MCF 10A (cell line): ENCODE data around the gene TTC21B. TPM values are rescaled to one million over a fixed set of nuclear protein-coding genes. Genes with fewer than 3 reads are reported as not detected.

Experiments
- BruUV-seq: library from RNA; stranded (reverse); fragments of 400-500 nt; replicated peaks from 2 replicates; lab custom pipeline; 2021; lab: Mats Ljungman, UMichigan
- CTCF ChIA-PET: fragments of 300-600 bp; sonication (Branson Sonifier 250); formaldehyde crosslinking; extraction: SDS; loops from one replicate; lab custom pipeline; 2021; ENCODE audit warnings: antibody characterized with exemption, inconsistent platforms; lab: Yijun Ruan, JAX
- POLR2A ChIA-PET: fragments of 300-600, 350-650 bp; sonication (Branson Sonifier 250); formaldehyde crosslinking; extraction: SDS; loops from one replicate; lab custom pipeline; 2020; ENCODE audit warnings: antibody characterized with exemption, inconsistent platforms; lab: Yijun Ruan, JAX
- DNase-seq: peaks from one replicate; pipeline ENCODE4 v3.0.0-alpha.2; 2018; ENCODE audit not compliant: unreplicated experiment
- H3K27ac Mint-ChIP-seq: one replicate; pipeline ENCODE4 v1.8.0; 2022; ENCODE audit warnings: mild to moderate bottlenecking, low read depth, mixed read lengths; ENCODE audit not compliant: unreplicated experiment
- H3K27me3 Mint-ChIP-seq: one replicate; pipeline ENCODE4 v1.8.0; 2022; ENCODE audit warnings: mixed read lengths; ENCODE audit not compliant: insufficient read depth, unreplicated experiment
- H3K36me3 Mint-ChIP-seq: one replicate; pipeline ENCODE4 v1.8.0; 2022; ENCODE audit warnings: mild to moderate bottlenecking, moderate library complexity, mixed read lengths; ENCODE audit not compliant: insufficient read depth, unreplicated experiment
- H3K4me1 Mint-ChIP-seq: one replicate; pipeline ENCODE4 v1.8.0; 2022; ENCODE audit warnings: mixed read lengths; ENCODE audit not compliant: insufficient read depth, unreplicated experiment
- H3K4me3 Mint-ChIP-seq: one replicate; pipeline ENCODE4 v1.8.0; 2022; ENCODE audit warnings: mild to moderate bottlenecking, moderate library complexity, mixed read lengths; ENCODE audit not compliant: unreplicated experiment
- H3K9me3 Mint-ChIP-seq: one replicate; pipeline ENCODE4 v1.8.0; 2022; ENCODE audit warnings: mixed read lengths; ENCODE audit not compliant: unreplicated experiment
- intact Hi-C: fragments of 100-400 bp; cut with micrococcal nuclease; formaldehyde crosslinking; loops from 2 replicates; pipeline ENCODE4 v1.14.1; 2022
- total RNA-seq: library from RNA; stranded (reverse); gene quantifications from 2 replicates; pipeline ENCODE4 v1.2.3, GENCODE V29; 2022
- TF ChIP-seq, protein P1 (sequence below): fragments of 200-600 bp; IDR thresholded peaks from one replicate; pipeline ENCODE4 v1.8.0; 2022; ENCODE audit warnings: antibody characterized with exemption, mild to moderate bottlenecking; ENCODE audit not compliant: unreplicated experiment

Gene TTC21B
- total RNA-seq, 1 experiment from 2014 or later = 9.8 TPM

DNA sequence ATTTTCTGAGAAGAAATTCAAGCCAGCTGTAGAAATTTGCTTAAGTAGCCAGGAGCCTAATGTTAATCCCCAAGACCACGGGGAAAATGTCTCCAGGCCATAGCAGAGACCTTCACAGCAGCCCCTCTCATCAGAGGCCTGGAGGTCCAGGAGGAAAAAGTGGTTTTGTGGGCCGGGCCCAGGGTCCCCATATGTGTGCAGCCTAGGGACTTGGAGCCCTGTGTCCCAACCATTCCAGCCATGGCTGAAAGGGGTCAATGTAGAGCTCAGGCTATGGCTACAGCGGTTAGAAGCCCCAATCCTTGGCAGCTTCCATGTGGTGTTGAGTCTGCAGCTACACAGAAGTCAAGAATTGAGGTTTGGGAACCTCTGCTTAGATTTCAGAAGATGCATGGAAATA lies 14.2 kb upstream of the TTC21B start:
- DNase-seq = no peak
- H3K27me3 Mint-ChIP-seq = peaks cover 20% of the 10 kb centered on the region
- no peaks in the 10 kb centered on the region for H3K36me3 Mint-ChIP-seq
- BruUV-seq = no TSS peak
- H3K27ac Mint-ChIP-seq = no peak overlapping the region
- no peaks in the 10 kb centered on the region for H3K9me3 Mint-ChIP-seq
- intact Hi-C loops = no loop called here
- ChIA-PET CTCF (no interaction called here), POLR2A (no interaction called here)
- H3K4me3 Mint-ChIP-seq = no peak overlapping the region
- TF ChIP-seq, protein P1, sequence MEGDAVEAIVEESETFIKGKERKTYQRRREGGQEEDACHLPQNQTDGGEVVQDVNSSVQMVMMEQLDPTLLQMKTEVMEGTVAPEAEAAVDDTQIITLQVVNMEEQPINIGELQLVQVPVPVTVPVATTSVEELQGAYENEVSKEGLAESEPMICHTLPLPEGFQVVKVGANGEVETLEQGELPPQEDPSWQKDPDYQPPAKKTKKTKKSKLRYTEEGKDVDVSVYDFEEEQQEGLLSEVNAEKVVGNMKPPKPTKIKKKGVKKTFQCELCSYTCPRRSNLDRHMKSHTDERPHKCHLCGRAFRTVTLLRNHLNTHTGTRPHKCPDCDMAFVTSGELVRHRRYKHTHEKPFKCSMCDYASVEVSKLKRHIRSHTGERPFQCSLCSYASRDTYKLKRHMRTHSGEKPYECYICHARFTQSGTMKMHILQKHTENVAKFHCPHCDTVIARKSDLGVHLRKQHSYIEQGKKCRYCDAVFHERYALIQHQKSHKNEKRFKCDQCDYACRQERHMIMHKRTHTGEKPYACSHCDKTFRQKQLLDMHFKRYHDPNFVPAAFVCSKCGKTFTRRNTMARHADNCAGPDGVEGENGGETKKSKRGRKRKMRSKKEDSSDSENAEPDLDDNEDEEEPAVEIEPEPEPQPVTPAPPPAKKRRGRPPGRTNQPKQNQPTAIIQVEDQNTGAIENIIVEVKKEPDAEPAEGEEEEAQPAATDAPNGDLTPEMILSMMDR = no peak
- no peaks in the 10 kb centered on the region for H3K4me1 Mint-ChIP-seq

DNA sequence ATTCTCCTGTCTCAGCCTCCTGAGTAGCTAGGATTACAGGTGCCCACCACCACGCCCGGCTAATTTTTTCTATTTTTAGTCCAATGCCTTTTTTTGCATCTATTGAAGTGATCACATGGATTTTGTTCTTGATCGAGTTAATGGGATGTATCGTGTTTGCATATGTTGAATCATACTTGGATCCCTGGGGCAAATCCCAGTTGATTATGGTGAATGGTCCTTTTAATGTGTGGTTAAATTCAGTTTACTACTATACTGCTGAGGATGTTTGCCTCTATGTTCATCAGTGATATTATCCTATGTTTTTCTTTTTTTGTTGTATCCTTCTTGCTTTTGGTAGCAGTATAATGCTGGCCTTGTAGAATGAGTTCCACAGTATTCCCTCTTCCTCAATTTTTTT lies 8.2 kb upstream of the TTC21B start:
- ChIA-PET CTCF (no interaction called here), POLR2A (no interaction called here)
- H3K4me1 Mint-ChIP-seq = no peaks in the 10 kb centered on the region
- intact Hi-C loops = no loop called here
- H3K36me3 Mint-ChIP-seq = no peaks in the 10 kb centered on the region
- no peak overlapping the region for H3K4me3 Mint-ChIP-seq
- H3K27me3 Mint-ChIP-seq = no peaks in the 10 kb centered on the region
- H3K27ac Mint-ChIP-seq = no peak overlapping the region
- no TSS peak for BruUV-seq
- H3K9me3 Mint-ChIP-seq = no peaks in the 10 kb centered on the region
- DNase-seq = no peak
- TF ChIP-seq, protein P1 = no peak

DNA sequence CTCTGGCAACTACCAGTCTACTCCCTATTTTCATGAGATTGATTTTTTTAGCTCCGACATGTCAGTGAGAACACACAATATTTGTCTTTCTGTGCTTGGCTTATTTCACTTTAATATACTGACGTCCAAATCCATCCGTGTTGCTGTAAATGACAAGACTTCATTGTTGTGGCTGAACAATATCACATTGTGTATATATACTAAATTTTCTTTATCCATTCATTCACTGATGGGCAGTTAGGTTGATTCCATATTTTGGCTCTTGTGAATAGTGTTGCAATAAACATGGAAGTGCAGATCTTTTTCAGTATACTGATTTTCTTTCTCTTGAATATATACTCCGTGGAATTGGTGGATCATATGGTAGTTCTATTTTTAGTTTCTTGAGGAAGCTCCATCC lies 5.8 kb upstream of the TTC21B start:
- TF ChIP-seq, protein P1 = no peak
- H3K9me3 Mint-ChIP-seq = no peaks in the 10 kb centered on the region
- H3K4me3 Mint-ChIP-seq = no peak overlapping the region
- no peaks in the 10 kb centered on the region for H3K27me3 Mint-ChIP-seq
- no peaks in the 10 kb centered on the region for H3K36me3 Mint-ChIP-seq
- intact Hi-C loops = no loop called here
- H3K27ac Mint-ChIP-seq = no peak overlapping the region
- BruUV-seq = no TSS peak
- ChIA-PET POLR2A (no interaction called here), CTCF (interaction anchor here (0.6 kb wide), 2 partner anchors 18 to 211 kb away, joined by 3 read pairs; no protein-coding TSS in a partner anchor)
- DNase-seq = no peak
- peaks cover 11% of the 10 kb centered on the region for H3K4me1 Mint-ChIP-seq

DNA sequence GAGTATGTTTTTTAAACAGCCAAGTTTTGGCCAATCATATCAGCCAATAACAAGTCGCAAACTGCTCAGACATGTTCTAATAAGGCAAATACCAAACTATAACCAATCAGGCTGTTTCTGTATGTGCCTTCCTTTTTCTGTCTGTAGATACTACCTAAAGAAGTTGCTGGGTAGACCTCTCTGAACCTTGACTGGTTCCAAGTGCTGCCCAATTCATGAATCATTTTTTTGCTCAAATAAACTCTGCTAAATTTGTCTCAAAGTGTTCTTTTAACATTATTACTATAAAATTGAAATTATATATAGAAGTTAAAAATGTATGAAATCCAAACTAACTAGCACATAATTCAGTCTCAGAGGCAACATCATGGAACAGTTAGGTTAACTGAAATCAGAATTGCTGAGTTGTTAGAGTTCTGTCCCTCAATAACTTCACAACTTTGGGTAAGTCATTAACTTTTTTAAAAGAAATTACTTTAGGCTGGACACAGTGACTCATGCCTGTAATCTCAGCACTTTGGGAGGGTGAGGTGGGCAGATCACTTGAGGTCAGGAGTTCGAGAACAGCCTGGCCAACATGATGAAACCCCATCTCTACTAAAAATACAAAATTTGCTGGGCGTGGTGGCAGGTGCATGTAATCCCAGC lies 4.9 kb upstream of the TTC21B start:
- H3K27me3 Mint-ChIP-seq = no peaks in the 10 kb centered on the region
- no peaks in the 10 kb centered on the region for H3K36me3 Mint-ChIP-seq
- no peak for DNase-seq
- no peak overlapping the region for H3K27ac Mint-ChIP-seq
- intact Hi-C loops = no loop called here
- H3K4me1 Mint-ChIP-seq = peaks cover 11% of the 10 kb centered on the region
- CTCF ChIA-PET = interaction anchor here (0.6 to 0.8 kb wide), 3 partner anchors 169 to 633 kb away, joined by 3 to 4 read pairs (median 3); partner anchors contain the start of gene SCN1A
- TF ChIP-seq, protein P1 = no peak
- BruUV-seq = no TSS peak
- no peaks in the 10 kb centered on the region for H3K9me3 Mint-ChIP-seq
- no peak overlapping the region for H3K4me3 Mint-ChIP-seq
- POLR2A ChIA-PET = no interaction called here
